B cell (primary cell): Measurements from ENCODE around the gene EFNA1.

Experiments used
- EZH2 ChIP-seq: IDR thresholded peaks from 2 replicates; pipeline ENCODE4 v1.6.1; 2012; ENCODE audit warnings: borderline replicate concordance, low read depth, mild to moderate bottlenecking, moderate library complexity, low read length; ENCODE audit not compliant: insufficient read depth, poor library complexity, severe bottlenecking
- TF ChIP-seq, protein P1 (sequence below): fragments of 200-600 bp; IDR thresholded peaks from one replicate; pipeline ENCODE4 v1.8.0; 2022; ENCODE audit warnings: antibody characterized with exemption, mild to moderate bottlenecking

DNA sequence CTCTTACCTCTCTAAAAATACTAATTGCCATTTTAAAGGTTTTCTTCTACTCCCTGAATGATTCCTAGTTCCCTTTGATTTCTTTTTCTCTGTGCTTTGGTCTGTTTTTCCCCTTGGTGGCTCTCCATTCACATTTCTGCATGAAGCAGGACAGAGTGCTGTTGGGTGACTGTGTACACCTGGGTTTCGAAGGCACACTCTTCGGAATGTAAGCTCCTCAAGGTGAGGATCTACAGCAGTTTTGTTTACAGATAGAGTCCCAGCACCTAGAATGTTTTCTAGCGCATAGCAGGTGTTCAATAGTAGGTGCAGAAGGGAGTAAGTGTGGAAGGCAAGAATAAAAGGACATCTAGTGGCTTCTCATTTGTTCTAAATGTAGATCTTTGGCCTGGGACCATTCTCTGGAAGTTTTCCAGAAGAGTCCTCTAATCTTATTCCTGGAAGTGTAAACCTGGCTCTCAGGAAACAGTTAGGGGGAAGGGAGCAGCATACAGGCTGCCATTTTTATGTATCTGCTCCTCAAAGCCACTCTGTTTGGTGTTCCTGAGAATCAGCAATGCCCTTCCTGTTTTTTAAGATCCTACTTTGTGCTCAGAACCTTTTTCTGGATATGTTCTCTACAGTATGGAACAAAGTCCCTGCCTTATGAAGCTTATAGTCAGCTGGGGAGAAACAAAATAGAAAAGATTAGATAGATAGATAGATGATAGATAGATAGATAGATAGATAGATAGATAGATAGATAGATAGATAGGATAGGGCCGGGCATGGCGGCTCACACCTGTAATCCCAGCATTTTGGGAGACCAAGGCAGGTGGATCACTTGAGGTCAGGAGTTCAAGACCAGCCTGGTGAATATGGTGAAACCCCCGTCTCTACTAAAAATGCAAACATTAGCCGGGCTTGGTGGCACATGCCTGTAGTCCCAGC is 22.8 kb upstream of the EFNA1 start:
- TF ChIP-seq, protein P1, sequence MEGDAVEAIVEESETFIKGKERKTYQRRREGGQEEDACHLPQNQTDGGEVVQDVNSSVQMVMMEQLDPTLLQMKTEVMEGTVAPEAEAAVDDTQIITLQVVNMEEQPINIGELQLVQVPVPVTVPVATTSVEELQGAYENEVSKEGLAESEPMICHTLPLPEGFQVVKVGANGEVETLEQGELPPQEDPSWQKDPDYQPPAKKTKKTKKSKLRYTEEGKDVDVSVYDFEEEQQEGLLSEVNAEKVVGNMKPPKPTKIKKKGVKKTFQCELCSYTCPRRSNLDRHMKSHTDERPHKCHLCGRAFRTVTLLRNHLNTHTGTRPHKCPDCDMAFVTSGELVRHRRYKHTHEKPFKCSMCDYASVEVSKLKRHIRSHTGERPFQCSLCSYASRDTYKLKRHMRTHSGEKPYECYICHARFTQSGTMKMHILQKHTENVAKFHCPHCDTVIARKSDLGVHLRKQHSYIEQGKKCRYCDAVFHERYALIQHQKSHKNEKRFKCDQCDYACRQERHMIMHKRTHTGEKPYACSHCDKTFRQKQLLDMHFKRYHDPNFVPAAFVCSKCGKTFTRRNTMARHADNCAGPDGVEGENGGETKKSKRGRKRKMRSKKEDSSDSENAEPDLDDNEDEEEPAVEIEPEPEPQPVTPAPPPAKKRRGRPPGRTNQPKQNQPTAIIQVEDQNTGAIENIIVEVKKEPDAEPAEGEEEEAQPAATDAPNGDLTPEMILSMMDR: no peak
- TF ChIP-seq EZH2: no peak
